ENCODE measurements around the gene ATP8B3.

DNA sequence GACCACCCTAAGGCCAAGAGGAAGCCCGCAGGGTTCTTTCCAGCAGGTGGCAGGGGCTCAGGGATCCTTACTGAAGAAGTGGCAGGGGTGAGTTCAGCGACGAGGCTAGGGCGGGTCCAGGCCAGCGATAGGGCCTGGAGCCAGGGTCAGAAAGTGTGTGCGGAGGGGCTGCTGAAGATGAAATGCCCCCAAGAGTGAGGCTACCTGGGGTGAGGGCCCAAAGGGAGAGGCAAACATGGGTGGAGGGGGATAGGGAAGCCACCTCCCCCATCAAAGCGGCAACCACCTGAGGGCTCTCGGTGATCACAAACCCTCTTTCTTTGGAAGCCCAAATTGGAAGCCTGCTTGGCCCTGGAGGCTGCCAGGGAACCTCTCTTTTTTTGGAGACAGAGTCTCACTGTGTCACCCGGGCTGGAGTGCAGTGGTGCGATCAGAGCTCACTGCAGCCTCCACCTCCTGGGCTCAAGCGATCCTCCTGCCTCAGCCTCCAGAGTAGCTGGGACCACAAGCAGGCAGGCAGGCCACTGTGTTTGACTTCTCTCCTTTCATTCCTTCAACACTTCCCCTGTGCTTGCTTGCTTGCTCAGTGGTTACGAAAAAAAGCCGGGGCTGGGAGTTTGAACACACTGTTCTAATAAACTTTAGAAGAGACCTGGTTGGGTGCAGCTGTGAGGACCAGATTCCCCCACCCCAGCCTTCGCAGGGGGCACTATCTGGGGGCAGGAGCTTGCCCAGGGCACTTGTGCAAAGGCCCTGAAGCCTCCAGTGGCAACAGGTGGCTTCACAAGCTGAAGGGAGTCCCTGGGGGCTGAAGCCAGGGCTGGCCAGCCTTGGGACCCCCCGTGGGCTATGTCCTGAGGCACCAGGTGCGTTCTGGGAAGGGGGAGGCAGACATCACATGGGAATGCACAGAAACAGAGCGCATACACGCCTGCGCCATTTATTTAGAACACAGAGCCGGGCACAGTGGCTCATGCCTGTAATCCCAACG lies 1.4 kb upstream of the ATP8B3 start:
- TF ChIP-seq GATA2 (IDR thresholded peaks at IDR 0.05; ENCODE audit: low read depth, low read length) (no peak), GATA3 (IDR thresholded peaks at IDR 0.05; ENCODE audit: low read depth, low read length) (no peak)

All from SH-SY5Y (cell line).